Effector memory CD8-positive, alpha-beta T cell (primary cell): ENCODE data around the gene TARBP1.

Experiments used
- ATAC-seq: fragments of 150-1000 bp; cut with Tn5 transposase; replicated peaks from 2 replicates; pipeline ENCODE4 v1.10.0; 2021; ENCODE audit warnings: mild to moderate bottlenecking, moderate library complexity
- DNase-seq, 3 experiments: peaks; one replicate each; pipeline ENCODE4 v3.0.0; 2021
- H3K27ac Mint-ChIP-seq, 2 donors: one replicate each; pipeline ENCODE4 v1.8.0; 2022; ENCODE audit warnings: mild to moderate bottlenecking in 2 of 2, mixed read lengths in 2 of 2, moderate library complexity in 2 of 2
- H3K27me3 Mint-ChIP-seq, 2 donors: one replicate each; pipeline ENCODE4 v1.8.0; 2022; ENCODE audit warnings: mixed read lengths in 2 of 2
- H3K36me3 Mint-ChIP-seq: one replicate; pipeline ENCODE4 v1.8.0; 2022; ENCODE audit warnings: mild to moderate bottlenecking, moderate library complexity, mixed read lengths; ENCODE audit not compliant: insufficient read depth
- H3K4me1 Mint-ChIP-seq, 2 donors: one replicate each; pipeline ENCODE4 v1.8.0; 2022; ENCODE audit warnings: low read depth in 2 of 2, mixed read lengths in 2 of 2
- H3K4me3 Mint-ChIP-seq, 2 donors: one replicate each; pipeline ENCODE4 v1.8.0; 2022; ENCODE audit warnings: mild to moderate bottlenecking in 2 of 2, mixed read lengths in 2 of 2, moderate library complexity in 2 of 2
- H3K9me3 Mint-ChIP-seq, 2 donors: one replicate each; pipeline ENCODE4 v1.8.0; 2022; ENCODE audit warnings: mixed read lengths in 2 of 2

The TARBP1 gene

DNA sequence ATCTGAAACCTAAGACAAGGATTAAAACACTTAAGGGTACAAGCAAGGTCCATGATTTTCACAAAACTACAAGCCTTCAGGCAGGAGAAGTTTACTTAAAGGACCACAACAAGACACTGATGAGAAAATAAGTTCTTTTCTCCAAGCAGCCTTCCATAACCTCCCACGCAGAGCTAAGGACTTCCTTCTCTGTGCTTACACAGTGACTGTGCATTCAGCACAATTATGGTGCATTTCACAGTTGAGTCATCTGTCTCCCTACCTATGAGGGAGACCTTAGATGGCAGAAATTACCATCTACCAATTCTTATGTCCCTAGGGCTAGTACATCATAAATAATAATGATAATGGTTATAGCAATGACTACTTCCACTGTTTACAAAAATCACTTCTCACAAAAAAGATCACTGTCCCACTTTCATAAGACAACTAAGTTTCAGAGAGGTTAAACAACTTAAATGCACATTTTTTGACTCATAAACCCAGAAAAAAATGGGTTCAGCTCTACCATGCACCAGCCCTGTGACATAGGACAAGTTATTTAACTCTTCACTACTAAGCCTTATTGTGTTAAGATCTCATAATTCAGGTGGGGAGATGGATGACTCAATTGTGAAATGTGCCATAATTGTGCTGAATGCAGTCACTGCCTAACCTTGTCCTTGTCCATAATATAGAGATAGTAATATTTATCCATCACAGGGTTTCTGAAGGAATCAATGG is 45.3 kb downstream of the TARBP1 start:
- Mint-ChIP-seq H3K27ac (peak overlapping the region in 1 of 2 donors; percentile 47), H3K4me3 (no peak overlapping the region), H3K4me1 (no peaks in the 10 kb centered on the region), H3K36me3 (peaks cover 20% of the 10 kb centered on the region), H3K9me3 (no peaks in the 10 kb centered on the region), H3K27me3 (no peaks in the 10 kb centered on the region)
- DNase-seq, result no peak
- no peak for ATAC-seq

DNA sequence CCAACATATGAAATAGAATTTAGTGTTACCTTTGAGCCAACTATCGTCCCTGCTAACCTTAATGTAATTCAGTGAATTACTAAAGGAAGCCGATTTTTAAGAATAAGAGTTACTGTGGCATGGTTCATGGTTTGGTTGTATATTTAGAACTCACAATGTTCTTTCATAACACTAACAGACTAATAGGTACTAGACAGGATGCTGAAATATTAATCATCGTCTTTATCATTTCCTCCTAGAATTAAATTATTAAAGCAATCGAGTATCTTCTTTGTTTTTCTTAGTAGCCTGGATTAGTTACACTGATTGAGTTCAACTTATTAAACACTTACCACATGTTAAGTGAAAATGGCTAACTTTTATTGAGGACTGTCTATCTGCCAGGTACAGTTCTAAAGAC is 47.7 kb downstream of the TARBP1 start:
- ATAC-seq (no peak), DNase-seq (no peak)
- Mint-ChIP-seq H3K4me3 (no peak overlapping the region), H3K27ac (no peak overlapping the region), H3K4me1 (no peaks in the 10 kb centered on the region), H3K27me3 (no peaks in the 10 kb centered on the region), H3K9me3 (no peaks in the 10 kb centered on the region), H3K36me3 (peaks cover 38% of the 10 kb centered on the region)

DNA sequence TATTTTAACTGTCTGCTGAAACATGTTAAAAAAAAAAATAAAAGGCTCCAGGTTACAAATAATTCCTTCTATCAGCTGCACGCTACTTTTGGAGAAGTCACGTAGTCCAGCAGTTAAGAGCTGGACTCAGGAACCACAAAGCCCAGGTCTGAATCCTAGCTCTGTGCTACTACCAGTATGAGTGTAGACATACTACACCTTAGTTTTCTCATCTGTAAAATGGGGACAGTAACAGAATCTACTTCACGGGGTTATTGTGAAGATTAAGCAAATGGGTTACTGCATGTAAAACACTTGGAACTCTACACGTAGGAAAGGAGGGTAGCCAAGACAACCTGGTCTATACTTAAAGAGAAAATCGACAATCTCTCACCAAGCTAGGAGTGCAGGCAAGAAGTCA is 48.3 kb downstream of the TARBP1 start:
- Mint-ChIP-seq H3K9me3 (no peaks in the 10 kb centered on the region), H3K4me3 (no peak overlapping the region), H3K27me3 (no peaks in the 10 kb centered on the region), H3K4me1 (no peaks in the 10 kb centered on the region), H3K36me3 (peaks cover 42% of the 10 kb centered on the region), H3K27ac (peak overlapping the region in 1 of 2 donors; percentile 9)
- DNase-seq (no peak), ATAC-seq (no peak)

DNA sequence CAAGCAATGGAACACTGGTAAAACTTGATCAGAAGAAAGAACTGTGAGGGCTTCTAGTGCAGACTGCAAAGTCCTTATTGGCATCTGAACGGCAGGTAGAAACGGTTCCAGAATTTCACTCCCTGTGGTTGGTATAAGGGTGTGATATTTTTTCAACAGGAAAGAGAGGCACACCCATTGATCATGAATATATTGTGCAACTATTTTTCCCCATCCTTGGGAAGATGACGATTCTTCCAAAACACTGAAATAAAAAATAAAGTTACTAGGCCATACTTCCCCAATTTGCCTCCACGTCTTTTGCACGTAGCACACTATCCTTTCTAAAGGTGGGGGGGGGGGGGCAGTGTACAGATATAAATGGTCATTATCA is 49.6 kb downstream of the TARBP1 start:
- Mint-ChIP-seq H3K27ac (peak overlapping the region in 1 of 2 donors; percentile 9), H3K36me3 (peaks cover 55% of the 10 kb centered on the region), H3K4me3 (no peak overlapping the region), H3K9me3 (no peaks in the 10 kb centered on the region), H3K4me1 (no peaks in the 10 kb centered on the region), H3K27me3 (no peaks in the 10 kb centered on the region)
- no peak for ATAC-seq
- no peak for DNase-seq

DNA sequence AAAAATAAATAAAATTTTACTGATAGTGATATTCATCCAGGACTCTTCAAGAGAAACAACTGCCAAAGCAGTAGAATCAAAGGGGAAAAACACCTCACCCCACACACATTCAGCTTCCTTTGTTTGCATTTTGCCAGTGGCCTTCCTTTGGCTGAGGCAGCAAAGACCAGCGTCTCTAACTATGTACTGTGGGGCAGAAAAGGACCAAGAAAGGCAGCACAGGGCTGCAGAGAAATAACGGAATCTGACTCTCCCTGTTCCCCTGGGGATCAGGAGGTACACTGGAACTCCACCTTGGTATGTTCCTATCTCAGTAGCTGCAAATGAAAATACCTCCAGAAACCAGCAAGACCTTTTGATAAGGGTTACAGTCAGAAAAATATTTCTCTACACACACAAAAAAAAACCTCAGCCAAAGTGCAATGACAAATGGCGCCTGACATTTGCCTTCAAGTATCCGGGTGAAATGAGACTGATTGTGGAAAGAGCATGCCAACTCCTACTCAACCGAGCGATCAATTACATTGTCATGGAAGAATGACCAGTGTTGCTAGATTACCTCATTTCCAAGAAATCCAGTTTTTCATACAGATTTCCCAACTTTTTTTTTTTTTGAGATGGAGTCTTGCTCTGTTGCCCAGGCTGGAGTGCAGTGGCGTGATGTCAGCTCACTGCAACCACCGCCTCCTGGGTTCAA is 50.9 kb downstream of the TARBP1 start:
- ATAC-seq, result no peak
- DNase-seq, result no peak
- H3K27ac Mint-ChIP-seq, result no peak overlapping the region
- H3K27me3 Mint-ChIP-seq, result no peaks in the 10 kb centered on the region
- H3K9me3 Mint-ChIP-seq, result no peaks in the 10 kb centered on the region
- H3K4me3 Mint-ChIP-seq, result no peak overlapping the region
- H3K36me3 Mint-ChIP-seq, result peaks cover 63% of the 10 kb centered on the region
- peaks cover 0 to 2% of the 10 kb centered on the region in 2 donors for H3K4me1 Mint-ChIP-seq

GRCh38 chr1:234413990-234414389 is 65.0 kb downstream of the TARBP1 start:
- Mint-ChIP-seq H3K27me3 (no peaks in the 10 kb centered on the region), H3K27ac (no peak overlapping the region), H3K9me3 (no peaks in the 10 kb centered on the region), H3K4me3 (no peak overlapping the region), H3K36me3 (peaks cover 22% of the 10 kb centered on the region), H3K4me1 (no peaks in the 10 kb centered on the region)
- ATAC-seq, result no peak
- DNase-seq, result no peak

DNA sequence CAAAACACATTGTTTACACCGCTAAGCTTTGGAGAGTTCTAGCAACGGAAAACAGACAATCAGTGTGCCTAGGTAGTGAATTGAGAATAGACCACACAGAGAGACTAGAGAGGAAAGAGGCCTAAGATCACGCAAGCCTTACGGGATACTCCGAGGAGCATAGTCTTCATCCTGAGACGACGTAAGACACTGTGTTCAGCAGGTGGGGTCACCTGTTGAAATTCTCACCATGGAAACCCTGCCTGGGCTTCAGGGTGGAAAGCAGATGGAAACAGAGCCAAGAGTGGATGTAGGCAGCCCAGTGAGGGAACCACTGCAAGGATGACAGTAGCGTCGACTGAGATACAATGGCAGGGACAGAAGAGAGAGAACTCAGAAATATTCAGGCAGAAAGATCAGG is 65.5 kb downstream of the TARBP1 start:
- no peak for ATAC-seq
- Mint-ChIP-seq H3K36me3 (peaks cover 22% of the 10 kb centered on the region), H3K4me3 (no peak overlapping the region), H3K27ac (no peak overlapping the region), H3K27me3 (no peaks in the 10 kb centered on the region), H3K4me1 (no peaks in the 10 kb centered on the region), H3K9me3 (no peaks in the 10 kb centered on the region)
- no peak for DNase-seq

- Mint-ChIP-seq H3K36me3 (peaks cover 18% of the 10 kb centered on the region), H3K4me3 (no peak overlapping the region), H3K27me3 (no peaks in the 10 kb centered on the region), H3K9me3 (no peaks in the 10 kb centered on the region), H3K27ac (no peak overlapping the region), H3K4me1 (no peaks in the 10 kb centered on the region)
- DNase-seq, result no peak
- no peak for ATAC-seq
Observed at GRCh38 chr1:234412830-234413229, 66.1 kb downstream of the TARBP1 start.

DNA sequence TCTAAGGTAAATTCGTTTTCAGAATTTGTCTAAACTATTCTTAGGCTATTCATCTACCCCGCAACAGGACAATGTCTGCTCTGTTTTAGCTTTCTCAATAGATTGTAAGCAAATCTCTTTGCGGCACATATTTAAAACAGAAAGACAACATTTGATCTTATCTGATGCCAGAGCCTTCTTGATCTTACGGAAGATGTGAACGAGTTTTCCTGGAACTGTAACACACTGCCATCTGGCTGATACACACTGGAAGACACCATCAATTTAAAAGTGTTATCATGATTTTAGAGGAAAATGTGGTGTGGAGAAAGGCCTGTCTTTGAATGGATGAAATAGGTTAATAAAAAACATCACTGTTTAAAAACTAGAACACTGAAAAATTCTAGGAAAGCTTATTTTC is 69.7 kb downstream of the TARBP1 start:
- ATAC-seq, result peak; percentile 35
- Mint-ChIP-seq H3K4me3 (no peak overlapping the region), H3K9me3 (no peaks in the 10 kb centered on the region), H3K4me1 (no peaks in the 10 kb centered on the region), H3K27me3 (no peaks in the 10 kb centered on the region), H3K36me3 (peaks cover 12% of the 10 kb centered on the region), H3K27ac (no peak overlapping the region)
- no peak for DNase-seq

DNA sequence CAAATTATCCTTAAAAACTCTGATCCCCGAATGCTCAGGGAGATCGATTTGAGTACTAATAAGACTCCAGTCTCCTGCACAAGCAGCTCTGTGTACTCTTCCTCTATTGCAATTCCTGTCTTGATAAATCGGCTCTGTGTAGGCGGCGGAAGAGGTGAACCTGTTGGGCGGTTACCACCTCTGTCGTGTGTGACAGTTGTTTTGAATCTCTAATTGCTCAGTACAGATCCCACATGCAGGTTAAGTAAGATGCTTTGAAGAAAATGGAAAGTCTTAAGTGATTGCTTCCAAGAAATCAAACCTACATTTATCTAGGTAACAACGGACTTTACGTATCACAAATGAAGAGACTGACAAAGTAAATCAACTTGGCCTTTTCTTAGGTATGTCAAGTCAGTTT is 70.2 kb downstream of the TARBP1 start:
- Mint-ChIP-seq H3K4me3 (no peak overlapping the region), H3K27me3 (no peaks in the 10 kb centered on the region), H3K4me1 (no peaks in the 10 kb centered on the region), H3K27ac (no peak overlapping the region), H3K9me3 (no peaks in the 10 kb centered on the region), H3K36me3 (peaks cover 12% of the 10 kb centered on the region)
- peak; percentile 63 for ATAC-seq
- DNase-seq, result no peak

DNA sequence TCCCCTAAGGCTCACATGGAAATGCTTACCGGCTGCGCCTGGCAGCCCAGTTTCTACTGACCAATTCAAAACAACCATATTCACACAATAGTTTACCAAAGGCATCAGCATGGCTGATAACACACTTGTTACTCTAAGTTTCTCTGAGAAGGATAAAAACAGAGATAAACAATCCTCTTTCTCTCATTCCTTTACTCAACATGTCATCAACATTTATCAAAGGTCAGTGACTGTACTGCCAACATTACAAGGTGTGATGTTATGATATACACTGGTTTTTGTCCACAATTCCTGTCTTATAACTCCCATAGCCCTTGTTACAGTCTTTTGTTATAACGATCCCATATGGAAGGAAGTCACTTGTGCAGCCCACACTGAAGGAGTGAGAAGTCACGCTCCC is 72.1 kb downstream of the TARBP1 start:
- Mint-ChIP-seq H3K36me3 (peaks cover 12% of the 10 kb centered on the region), H3K4me3 (no peak overlapping the region), H3K4me1 (peaks cover 3 to 8% of the 10 kb centered on the region in 2 donors)

DNA sequence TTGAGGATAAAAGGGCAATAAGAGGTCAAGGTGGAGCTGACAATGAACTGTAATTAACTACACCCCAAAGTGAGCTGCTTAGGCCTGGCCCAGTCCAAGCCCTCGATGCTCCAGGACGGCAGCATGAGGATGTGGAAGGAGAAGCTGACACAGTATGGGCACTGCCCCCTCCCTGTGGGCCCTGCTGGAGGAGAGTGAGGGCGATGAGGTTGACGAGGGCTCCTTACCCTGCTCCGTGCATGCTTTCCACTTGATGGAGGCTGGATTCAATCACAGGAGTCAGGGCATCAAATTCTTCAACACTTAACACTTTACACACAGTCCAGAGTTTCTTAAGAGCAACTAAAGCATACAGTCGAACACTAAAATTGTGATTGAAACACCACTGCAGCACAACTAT is 73.3 kb downstream of the TARBP1 start:
- DNase-seq (no peak), ATAC-seq (no peak)
- H3K4me3 Mint-ChIP-seq, result no peak overlapping the region
- no peaks in the 10 kb centered on the region for H3K27me3 Mint-ChIP-seq
- H3K36me3 Mint-ChIP-seq, result peaks cover 8% of the 10 kb centered on the region
- peaks cover 11 to 20% of the 10 kb centered on the region in 2 donors for H3K4me1 Mint-ChIP-seq
- H3K9me3 Mint-ChIP-seq, result no peaks in the 10 kb centered on the region
- H3K27ac Mint-ChIP-seq, result no peak overlapping the region

More for the DNA sequence above, 72.1 kb downstream of the TARBP1 start:
- H3K27ac Mint-ChIP-seq, result peak overlapping the region in 1 of 2 donors; percentile 31
- no peaks in the 10 kb centered on the region for H3K9me3 Mint-ChIP-seq
- no peaks in the 10 kb centered on the region for H3K27me3 Mint-ChIP-seq
- DNase-seq (no peak), ATAC-seq (no peak)

DNA sequence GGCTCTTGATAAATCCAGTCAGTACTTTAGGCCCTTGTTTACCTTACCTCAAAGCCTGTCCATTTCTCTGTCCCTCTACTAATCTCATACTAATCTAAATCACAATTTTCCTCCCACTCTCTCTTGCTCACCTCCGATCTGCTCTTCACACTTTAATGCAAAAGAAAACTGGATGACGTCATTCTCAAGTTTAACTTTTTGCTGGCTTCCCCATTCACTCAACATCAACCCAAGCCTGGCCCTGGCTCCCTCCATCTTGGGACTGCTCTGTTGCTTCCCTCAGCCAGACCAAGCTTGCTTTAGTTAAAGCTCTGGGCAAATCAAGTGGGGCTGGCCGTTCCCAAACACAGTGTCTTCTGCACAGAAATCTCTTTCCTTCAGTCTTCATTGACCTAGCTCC is 76.0 kb downstream of the TARBP1 start:
- DNase-seq (no peak), ATAC-seq (no peak)
- Mint-ChIP-seq H3K9me3 (no peaks in the 10 kb centered on the region), H3K27me3 (no peaks in the 10 kb centered on the region), H3K4me3 (no peak overlapping the region), H3K4me1 (peaks cover 16 to 37% of the 10 kb centered on the region in 2 donors), H3K27ac (peak overlapping the region; percentile 0 to 36), H3K36me3 (no peaks in the 10 kb centered on the region)

DNA sequence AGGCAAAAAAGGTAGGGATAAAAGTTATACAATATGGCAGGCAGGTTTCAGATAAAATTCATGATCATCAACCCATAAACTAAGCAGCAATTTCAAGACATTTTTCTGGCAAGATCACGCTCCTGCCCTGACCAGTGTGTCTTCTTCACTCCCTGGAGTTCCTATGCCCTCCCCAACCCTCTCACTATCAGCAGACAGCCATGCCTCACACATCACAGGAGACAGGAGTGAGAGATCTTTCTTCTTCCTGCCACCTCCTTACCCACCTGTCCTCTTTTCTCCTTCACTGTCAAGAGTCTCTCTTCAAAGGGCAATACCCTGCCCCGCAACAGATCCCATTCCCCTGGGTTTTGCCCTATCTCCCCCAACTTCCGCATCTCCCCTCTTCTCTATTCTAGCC is 77.3 kb downstream of the TARBP1 start:
- peak overlapping the region; percentile 30 to 71 for H3K4me3 Mint-ChIP-seq
- ATAC-seq (no peak), DNase-seq (no peak)
- no peaks in the 10 kb centered on the region for H3K9me3 Mint-ChIP-seq
- H3K27ac Mint-ChIP-seq, result peak overlapping the region; percentile 75 to 92
- no peaks in the 10 kb centered on the region for H3K36me3 Mint-ChIP-seq
- no peaks in the 10 kb centered on the region for H3K27me3 Mint-ChIP-seq
- H3K4me1 Mint-ChIP-seq, result peaks cover 19 to 40% of the 10 kb centered on the region in 2 donors
